ENCODE measurements around the gene XYLT1. TPM values are rescaled to one million over a fixed set of nuclear protein-coding genes. Genes with fewer than 3 reads are reported as not detected.

XYLT1 gene
- total and polyA plus RNA-seq, 2 of the 8 experiments (the other 6 are each of a cell fraction or from before 2014, with no cell fraction given) = 6.6 to 25.4 TPM

- no peak for TF ChIP-seq EZH2 (IDR thresholded peaks at IDR 0.05; ENCODE audit: low read depth, low read length, severe bottlenecking)
- TF ChIP-seq SRF (IDR thresholded peaks at IDR 0.05; ENCODE audit: low read depth, low read length) = no peak
Observed at GRCh38 chr16:17357307-17358062, 113.3 kb downstream of the XYLT1 start (continued).

Data from H1 (cell line).